SK-N-SH (cell line): ENCODE measurements around the gene TMEM150A. TPM values are rescaled to one million over a fixed set of nuclear protein-coding genes. Genes with fewer than 3 reads are reported as not detected.

Experiments used
- CTCF ChIA-PET: fragments of 300-600, 350-600 bp; formaldehyde crosslinking; extraction: SDS; loops from one replicate; lab custom pipeline; 2021; lab: Yijun Ruan, JAX
- POLR2A ChIA-PET: fragments of 350-600 bp; sonication (Branson Sonifier 250); formaldehyde crosslinking; extraction: SDS; loops from one replicate; lab custom pipeline; 2020; ENCODE audit warnings: antibody characterized with exemption, inconsistent platforms; lab: Yijun Ruan, JAX
- DNase-seq: peaks from one replicate; pipeline ENCODE4 v3.0.0; 2012
- H2AFZ ChIP-seq: fragments of 200-600 bp; sonication (generic); 2 replicates; pipeline ENCODE4 v1.8.1; 2016; ENCODE audit warnings: antibody characterized with exemption, mild to moderate bottlenecking, low read depth
- H3F3A ChIP-seq: fragments of 200-600 bp; sonication (generic); replicated peaks from 2 replicates; pipeline ENCODE3; 2016; ENCODE audit warnings: antibody characterized with exemption, mild to moderate bottlenecking; ENCODE audit not compliant: insufficient read depth
- H3K27ac ChIP-seq, 2 experiments: fragments of 200-500 bp in 1 of 2; fragments of 200-600 bp in 1 of 2; sonication (Bioruptor generic) in 1 of 2; sonication (generic), shearing (Covaris generic) in 1 of 2; 2 replicates each; pipeline versions ENCODE4 v1.5.1 to v1.6.1; 2014 to 2016; ENCODE audit warnings: low read depth in 2 of 2, inconsistent platforms in 1 of 2, low read length in 1 of 2, mild to moderate bottlenecking in 1 of 2, mixed read lengths in 1 of 2
- H3K27me3 ChIP-seq: fragments of 200-600 bp; sonication (generic), shearing (Covaris generic); 2 replicates; pipeline ENCODE4 v1.6.1; 2016; ENCODE audit warnings: mixed run types; ENCODE audit not compliant: insufficient read depth
- H3K36me3 ChIP-seq, 2 experiments: fragments of 200-500 bp in 1 of 2; fragments of 200-600 bp in 1 of 2; sonication (Bioruptor generic) in 1 of 2; sonication (generic) in 1 of 2; replicated peaks in 1 of 2; 2 replicates each; pipeline versions ENCODE3 to v1.5.1; 2014 to 2016; ENCODE audit warnings: low read length in 1 of 2, mild to moderate bottlenecking in 1 of 2; ENCODE audit not compliant: insufficient read depth in 2 of 2, control insufficient read depth in 1 of 2
- H3K4me1 ChIP-seq, 2 experiments: fragments of 200-500 bp in 1 of 2; fragments of 200-600 bp in 1 of 2; sonication (Bioruptor generic) in 1 of 2; sonication (generic), shearing (Covaris generic) in 1 of 2; 2 replicates each; pipeline versions ENCODE4 v1.5.1 to v1.6.1; 2014 to 2016; ENCODE audit warnings: low read depth in 1 of 2, low read length in 1 of 2, mixed run types in 1 of 2; ENCODE audit not compliant: insufficient read depth in 2 of 2, control insufficient read depth in 1 of 2
- H3K4me2 ChIP-seq: fragments of 200-600 bp; sonication (generic), shearing (Covaris generic); 2 replicates; pipeline ENCODE4 v1.6.1; 2017; ENCODE audit warnings: mixed run types
- H3K4me3 ChIP-seq, 2 experiments: fragments of 200-500 bp in 1 of 2; fragments of 200-600 bp in 1 of 2; sonication (Bioruptor generic) in 1 of 2; sonication (generic), shearing (Covaris generic) in 1 of 2; 2 replicates each; pipeline versions ENCODE4 v1.5.1 to v1.8.1; 2014 to 2016; ENCODE audit warnings: low read depth in 2 of 2, inconsistent platforms in 1 of 2, low read length in 1 of 2, mild to moderate bottlenecking in 1 of 2, mixed read lengths in 1 of 2, moderate library complexity in 1 of 2
- H3K79me2 ChIP-seq: fragments of 200-600 bp; sonication (generic); 2 replicates; pipeline ENCODE4 v1.8.1; 2017; ENCODE audit warnings: mild to moderate bottlenecking; ENCODE audit not compliant: insufficient read depth
- H3K9ac ChIP-seq: fragments of 200-600 bp; sonication (generic); 2 replicates; pipeline ENCODE4 v1.6.1; 2017; ENCODE audit warnings: mixed run types
- H3K9me2 ChIP-seq: fragments of 200-600 bp; sonication (generic); 2 replicates; pipeline ENCODE4 v1.6.1; 2017; ENCODE audit warnings: mixed run types
- H3K9me3 ChIP-seq: fragments of 200-600 bp; sonication (generic); 2 replicates; pipeline ENCODE4 v1.6.1; 2017; ENCODE audit warnings: mixed run types, mild to moderate bottlenecking, moderate library complexity
- H4K20me1 ChIP-seq: fragments of 200-600 bp; sonication (generic); 2 replicates; pipeline ENCODE4 v1.6.1; 2017; ENCODE audit warnings: mild to moderate bottlenecking, mixed run types; ENCODE audit not compliant: insufficient read depth
- EP300 ChIP-seq, 2 experiments: IDR thresholded peaks; 2 replicates each; pipeline versions ENCODE4 v1.4.0 to v1.6.1; 2012; ENCODE audit warnings: borderline replicate concordance in 1 of 2, low read depth in 1 of 2, low read length in 1 of 2
- EZH2phosphoT487 ChIP-seq: fragments of 200-600 bp; sonication (generic); IDR thresholded peaks from 2 replicates; pipeline ENCODE4 v1.6.1; 2017; ENCODE audit warnings: low read depth, mixed run types, mild to moderate bottlenecking, antibody characterized with exemption, moderate library complexity, borderline replicate concordance
- FOSL2 ChIP-seq: IDR thresholded peaks from 2 replicates; pipeline ENCODE4 v1.4.0; 2012; ENCODE audit warnings: low read depth, mild to moderate bottlenecking, moderate library complexity, borderline replicate concordance
- FOXJ3 ChIP-seq: sonication (generic); formaldehyde crosslinking; IDR thresholded peaks from 2 replicates; pipeline ENCODE4 v1.5.1; 2020; ENCODE audit warnings: mild to moderate bottlenecking, missing genetic modification reagents
- FOXM1 ChIP-seq: IDR thresholded peaks from 2 replicates; pipeline ENCODE4 v1.4.0; 2012; ENCODE audit warnings: low read depth, mild to moderate bottlenecking
- GABPA ChIP-seq: IDR thresholded peaks from 2 replicates; pipeline ENCODE4 v1.4.0; 2012; ENCODE audit warnings: low read depth, mild to moderate bottlenecking
- GATA2 ChIP-seq: sonication (generic); formaldehyde crosslinking; IDR thresholded peaks from 2 replicates; pipeline ENCODE4 v1.5.0; 2020; ENCODE audit warnings: mild to moderate bottlenecking, missing genetic modification reagents
- MEF2A ChIP-seq: IDR thresholded peaks from 2 replicates; pipeline ENCODE4 v1.4.0; 2012; ENCODE audit warnings: low read depth, borderline replicate concordance
- POLR2AphosphoS5 ChIP-seq: IDR thresholded peaks from 2 replicates; pipeline ENCODE4 v1.6.1; 2012; ENCODE audit warnings: low read depth, low read length
- RCOR1 ChIP-seq: fragments of 150-350 bp; IDR thresholded peaks from 2 replicates; pipeline ENCODE4 v1.6.1; 2017; ENCODE audit warnings: antibody characterized with exemption, low read length
- RXRA ChIP-seq: IDR thresholded peaks from 2 replicates; pipeline ENCODE4 v1.4.0; 2012; ENCODE audit warnings: low read depth, mild to moderate bottlenecking, borderline replicate concordance
- SMC3 ChIP-seq: IDR thresholded peaks from 2 replicates; pipeline ENCODE4 v1.6.1; 2012; ENCODE audit warnings: low read depth, low read length, improper control_type of control experiment
- TAF1 ChIP-seq: IDR thresholded peaks from 2 replicates; pipeline ENCODE4 v1.6.1; 2012; ENCODE audit warnings: low read depth, mild to moderate bottlenecking, low read length, moderate library complexity, borderline replicate concordance
- TCF12 ChIP-seq: IDR thresholded peaks from 2 replicates; pipeline ENCODE4 v1.4.0; 2012
- TEAD4 ChIP-seq: IDR thresholded peaks from 2 replicates; pipeline ENCODE4 v1.4.0; 2012; ENCODE audit warnings: mild to moderate bottlenecking, borderline replicate concordance; ENCODE audit not compliant: insufficient read depth
- YY1 ChIP-seq: IDR thresholded peaks from 2 replicates; pipeline ENCODE4 v1.4.0; 2012; ENCODE audit warnings: low read depth, mild to moderate bottlenecking
- WGBS: methylation state at CpG from one replicate; pipeline ENCODE4 v1.1.6; 2017; ENCODE audit warnings: low lambda C conversion rate; 5-methylcytosine and 5-hydroxymethylcytosine counted together
- polyA plus RNA-seq, 3 experiments: library from polyadenylated mRNA; depleted of rRNA; stranded (reverse); fragments of >200 nt; gene quantifications; 2 replicates each; pipeline ENCODE4 v1.2.3, GENCODE V29; 2012
- TF ChIP-seq, protein P1 (sequence below): IDR thresholded peaks from 2 replicates; pipeline ENCODE4 v1.4.0; 2012; ENCODE audit warnings: low read depth, borderline replicate concordance
- TF ChIP-seq, protein P2 (sequence below): IDR thresholded peaks from 2 replicates; pipeline ENCODE4; 2012
- TF ChIP-seq, protein P3 (sequence below): fragments of 200-600 bp; sonication (generic); IDR thresholded peaks from 2 replicates; pipeline ENCODE4 v1.6.1; 2017; ENCODE audit warnings: antibody characterized with exemption, mild to moderate bottlenecking, moderate library complexity
- TF ChIP-seq, protein P4 (sequence below): IDR thresholded peaks from 2 replicates; pipeline ENCODE4 v1.4.0; 2012; ENCODE audit warnings: low read depth

TMEM150A gene
- polyA plus RNA-seq, 1 of the 3 experiments (the other 2 are of a cell fraction), result 20.2 TPM

DNA sequence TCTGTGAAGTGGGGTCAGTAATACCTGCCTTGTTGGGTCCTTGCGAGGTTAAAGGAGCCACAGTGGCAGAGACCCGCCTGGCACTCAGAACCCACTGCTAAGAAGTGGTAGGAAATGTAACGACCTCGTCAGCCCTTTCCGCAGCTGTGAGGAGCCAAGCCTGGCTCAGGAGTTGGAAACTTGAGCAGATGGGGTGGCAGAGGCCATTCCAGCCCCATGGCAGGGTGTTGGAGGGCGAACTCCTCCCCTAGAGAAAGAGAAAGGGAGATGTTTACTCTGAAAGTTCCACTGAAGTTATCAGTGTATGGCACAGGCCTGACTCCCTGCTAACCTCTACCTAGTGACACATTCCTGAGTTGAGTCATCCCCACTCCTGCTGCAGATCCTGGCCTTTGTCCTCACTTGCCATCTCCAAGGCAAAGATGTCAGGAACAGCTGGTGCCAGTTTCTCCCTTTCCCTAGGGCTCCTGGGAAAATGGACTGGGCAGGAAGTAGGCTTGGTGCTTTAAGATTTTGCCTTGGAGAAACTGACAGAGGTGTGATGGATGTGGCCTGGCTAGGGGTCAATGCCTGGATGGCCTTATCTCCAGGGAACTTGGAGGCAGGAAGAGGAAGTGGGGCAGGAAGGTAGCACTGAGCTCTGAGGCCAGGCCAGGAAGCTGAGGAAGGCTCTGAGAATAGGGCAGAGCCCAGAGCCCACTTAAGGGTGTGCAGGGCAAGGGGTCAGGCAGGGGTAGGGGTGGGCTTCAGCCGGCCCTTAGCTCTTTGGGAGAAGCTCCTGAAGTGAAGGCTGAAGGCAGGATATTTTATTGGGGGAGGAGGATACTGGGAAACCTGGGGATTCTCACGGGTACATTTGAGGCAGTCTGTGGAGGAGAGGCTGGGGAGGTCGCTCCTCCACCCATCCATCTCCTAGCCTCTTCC is 17.4 kb downstream of the TMEM150A start:
- Histone ChIP-seq H3K27ac (peak overlapping the region in 1 of 2 experiments; percentile 14; a peak in 1 of 4 replicates), H3K9me3 (no peaks in the 10 kb centered on the region), H3F3A (no peaks in the 10 kb centered on the region), H3K9me2 (no peaks in the 10 kb centered on the region), H3K4me3 (no peak overlapping the region), H3K4me2 (peak overlapping the region; percentile 19; the same call in 1 of the 2 replicates)
- POLR2A ChIA-PET, result interaction anchor here (0.6 kb wide), 1 partner anchor 14 kb away, joined by 3 read pairs; no protein-coding TSS in a partner anchor
- CTCF ChIA-PET, result interaction anchor here (0.7 to 1.4 kb wide), 4 partner anchors 10 to 164 kb away, joined by 3 to 5 read pairs (median 4); partner anchors contain the start of gene RNF181
- TF ChIP-seq FOSL2, result 0 out of 2 replicates have a peak, but pooled peaks have one; percentile 22
- TF ChIP-seq FOXM1, result no peak
- TF ChIP-seq, protein P1, sequence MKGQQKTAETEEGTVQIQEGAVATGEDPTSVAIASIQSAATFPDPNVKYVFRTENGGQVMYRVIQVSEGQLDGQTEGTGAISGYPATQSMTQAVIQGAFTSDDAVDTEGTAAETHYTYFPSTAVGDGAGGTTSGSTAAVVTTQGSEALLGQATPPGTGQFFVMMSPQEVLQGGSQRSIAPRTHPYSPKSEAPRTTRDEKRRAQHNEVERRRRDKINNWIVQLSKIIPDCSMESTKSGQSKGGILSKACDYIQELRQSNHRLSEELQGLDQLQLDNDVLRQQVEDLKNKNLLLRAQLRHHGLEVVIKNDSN, result no peak
- TF ChIP-seq, protein P2, sequence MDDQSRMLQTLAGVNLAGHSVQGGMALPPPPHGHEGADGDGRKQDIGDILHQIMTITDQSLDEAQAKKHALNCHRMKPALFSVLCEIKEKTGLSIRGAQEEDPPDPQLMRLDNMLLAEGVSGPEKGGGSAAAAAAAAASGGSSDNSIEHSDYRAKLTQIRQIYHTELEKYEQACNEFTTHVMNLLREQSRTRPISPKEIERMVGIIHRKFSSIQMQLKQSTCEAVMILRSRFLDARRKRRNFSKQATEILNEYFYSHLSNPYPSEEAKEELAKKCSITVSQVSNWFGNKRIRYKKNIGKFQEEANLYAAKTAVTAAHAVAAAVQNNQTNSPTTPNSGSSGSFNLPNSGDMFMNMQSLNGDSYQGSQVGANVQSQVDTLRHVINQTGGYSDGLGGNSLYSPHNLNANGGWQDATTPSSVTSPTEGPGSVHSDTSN, result no peak
- no peak for TF ChIP-seq EZH2phosphoT487
- TF ChIP-seq TEAD4, result no peak
- no peak for TF ChIP-seq YY1
- no peak for TF ChIP-seq EP300 (IDR thresholded peaks at IDR 0.05; ENCODE audit: borderline replicate concordance in 1 of 2, low read depth in 1 of 2, low read length in 1 of 2)
- no peak for TF ChIP-seq FOXJ3 (CRISPR knock-in tag)
- TF ChIP-seq, all 33 proteins: peak for 1
- WGBS, result 92% methylated on average over 9 of the region's 9 CpGs
- Histone ChIP-seq H2AFZ (peak overlapping the region; percentile 86), H3K9ac (no peak overlapping the region), H4K20me1 (no peaks in the 10 kb centered on the region), H3K27me3 (no peaks in the 10 kb centered on the region), H3K4me1 (peaks cover 10 to 11% of the 10 kb centered on the region in 2 experiments; a peak in 2 of 4 replicates), H3K79me2 (no peaks in the 10 kb centered on the region), H3K36me3 (no peaks in the 10 kb centered on the region)
- peak; percentile 31 for DNase-seq

DNA sequence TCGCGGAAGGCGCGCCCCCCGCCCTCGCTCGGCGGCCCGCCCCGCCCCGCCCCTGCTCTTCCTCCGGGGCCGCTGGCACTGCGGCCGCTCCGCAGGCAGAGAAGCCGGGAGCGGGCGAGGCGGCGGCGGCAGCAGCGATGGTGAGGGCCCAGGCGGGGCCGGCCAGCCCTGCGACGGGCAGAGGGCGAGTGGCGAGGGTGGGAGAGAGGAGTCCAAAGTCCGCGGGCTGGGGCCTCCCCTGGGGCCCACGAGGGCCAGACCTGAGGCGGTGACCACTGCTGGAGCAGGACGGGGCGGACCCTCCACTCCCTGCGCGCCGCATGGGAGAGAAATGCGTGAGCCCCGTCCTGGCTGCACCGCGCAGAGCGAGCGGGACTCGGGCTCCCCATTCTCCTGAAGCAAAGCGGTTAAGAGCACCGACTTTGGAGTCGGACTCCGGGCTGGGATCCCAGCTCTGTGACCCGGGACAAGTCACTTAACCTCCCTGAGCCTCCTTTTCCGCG is 18.1 kb downstream of the TMEM150A start, which contains the start of gene VAMP5:
Gene VAMP5 (plus strand): TSS at position 78 of the 503 bp plus-strand sequence. CDS start 60 bp downstream, at position 138.
- no peak within 1 kb of the TSS for H3K9ac ChIP-seq
- H4K20me1 ChIP-seq, result no peaks in the 10 kb centered on the region
- H3K9me3 ChIP-seq, result no peaks in the 10 kb centered on the region
- peak within 1 kb of the TSS; percentile 19; the same call in 1 of the 2 replicates for H3K4me2 ChIP-seq
- no peaks in the 10 kb centered on the region for H3K9me2 ChIP-seq
- ChIA-PET POLR2A (interaction anchor here (0.6 kb wide), 2 partner anchors 15 to 16 kb away, joined by 3 to 6 read pairs; no protein-coding TSS in a partner anchor), CTCF (interaction anchor here (1.2 to 1.4 kb wide), 3 partner anchors 11 to 163 kb away, joined by 3 to 5 read pairs (median 4); partner anchors contain the start of gene RNF181)
- WGBS, result 75% methylated on average over 36 of the region's 52 CpGs
- peaks cover 10 to 11% of the 10 kb centered on the region in 2 experiments; a peak in 2 of 4 replicates for H3K4me1 ChIP-seq
- no peaks in the 10 kb centered on the region for H3K27me3 ChIP-seq
- peak within 1 kb of the TSS in 1 of 2 experiments; percentile 14; a peak in 1 of 4 replicates for H3K27ac ChIP-seq
- H3K4me3 ChIP-seq, result peak within 1 kb of the TSS in 1 of 2 experiments; percentile 24; a peak in 1 of 4 replicates
- no peaks in the 10 kb centered on the region for H3F3A ChIP-seq
- peak; percentile 85 for DNase-seq
- H3K79me2 ChIP-seq, result no peaks in the 10 kb centered on the region
- no peaks in the 10 kb centered on the region for H3K36me3 ChIP-seq
- peak within 1 kb of the TSS; percentile 86 for H2AFZ ChIP-seq
- TF ChIP-seq MEF2A, result no peak
- TF ChIP-seq GATA2 (CRISPR knock-in tag), result no peak
- TF ChIP-seq TAF1, result no peak
- TF ChIP-seq, protein P3, sequence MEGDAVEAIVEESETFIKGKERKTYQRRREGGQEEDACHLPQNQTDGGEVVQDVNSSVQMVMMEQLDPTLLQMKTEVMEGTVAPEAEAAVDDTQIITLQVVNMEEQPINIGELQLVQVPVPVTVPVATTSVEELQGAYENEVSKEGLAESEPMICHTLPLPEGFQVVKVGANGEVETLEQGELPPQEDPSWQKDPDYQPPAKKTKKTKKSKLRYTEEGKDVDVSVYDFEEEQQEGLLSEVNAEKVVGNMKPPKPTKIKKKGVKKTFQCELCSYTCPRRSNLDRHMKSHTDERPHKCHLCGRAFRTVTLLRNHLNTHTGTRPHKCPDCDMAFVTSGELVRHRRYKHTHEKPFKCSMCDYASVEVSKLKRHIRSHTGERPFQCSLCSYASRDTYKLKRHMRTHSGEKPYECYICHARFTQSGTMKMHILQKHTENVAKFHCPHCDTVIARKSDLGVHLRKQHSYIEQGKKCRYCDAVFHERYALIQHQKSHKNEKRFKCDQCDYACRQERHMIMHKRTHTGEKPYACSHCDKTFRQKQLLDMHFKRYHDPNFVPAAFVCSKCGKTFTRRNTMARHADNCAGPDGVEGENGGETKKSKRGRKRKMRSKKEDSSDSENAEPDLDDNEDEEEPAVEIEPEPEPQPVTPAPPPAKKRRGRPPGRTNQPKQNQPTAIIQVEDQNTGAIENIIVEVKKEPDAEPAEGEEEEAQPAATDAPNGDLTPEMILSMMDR, result no peak
- no peak for TF ChIP-seq RXRA
- TF ChIP-seq SMC3, result no peak
- no peak for TF ChIP-seq POLR2AphosphoS5
- TF ChIP-seq RCOR1, result no peak
- TF ChIP-seq, protein P4, sequence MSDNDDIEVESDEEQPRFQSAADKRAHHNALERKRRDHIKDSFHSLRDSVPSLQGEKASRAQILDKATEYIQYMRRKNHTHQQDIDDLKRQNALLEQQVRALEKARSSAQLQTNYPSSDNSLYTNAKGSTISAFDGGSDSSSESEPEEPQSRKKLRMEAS, result no peak
- TF ChIP-seq GABPA, result no peak
- TF ChIP-seq, protein P1, result no peak
- TF ChIP-seq YY1, result no peak
- no peak for TF ChIP-seq FOSL2
- TF ChIP-seq TCF12, result no peak
